GM12878 (cell line): Measurements from ENCODE around the gene OR2M2. TPM values are rescaled to one million over a fixed set of nuclear protein-coding genes. Genes with fewer than 3 reads are reported as not detected.

ENCODE experiments used
- ATAC-seq: fragments of 200-7000 bp; cut with Tn5 transposase; 3 replicates; pipeline ENCODE4 v1.9.1; 2020; ENCODE audit warnings: mild to moderate bottlenecking, moderate library complexity
- Bru-seq: library from RNA; stranded (reverse); fragments of 400-500 nt; gene quantifications from one replicate; lab custom pipeline; 2021; lab: Mats Ljungman, UMichigan
- BruChase-seq, 2 experiments: library from RNA; stranded (reverse); fragments of 400-500 nt; gene quantifications; one replicate each; lab custom pipeline; 2021; lab: Mats Ljungman, UMichigan
- BruUV-seq: library from RNA; stranded (reverse); fragments of 400-500 nt; replicated peaks from 2 replicates; lab custom pipeline; 2021; lab: Mats Ljungman, UMichigan
- CTCF ChIA-PET: fragments of 300-600 bp; sonication (Branson Sonifier 250); formaldehyde crosslinking; extraction: SDS; loops from one replicate; lab custom pipeline; 2021; ENCODE audit warnings: inconsistent platforms; lab: Yijun Ruan, JAX
- POLR2A ChIA-PET: fragments of 350-600 bp; formaldehyde crosslinking; extraction: SDS; loops from one replicate; lab custom pipeline; 2021; ENCODE audit warnings: inconsistent platforms; lab: Charles Lee
- RAD21 ChIA-PET: fragments of 300-600 bp; sonication (Branson Sonifier 250); formaldehyde crosslinking; loops from one replicate; lab custom pipeline; 2023; ENCODE audit warnings: antibody characterized with exemption; ENCODE audit not compliant: unreplicated experiment; lab: Charles Lee
- SMC1A ChIA-PET: fragments of 300-600 bp; sonication (Branson Sonifier 250); formaldehyde crosslinking; loops from one replicate; lab custom pipeline; 2023; ENCODE audit not compliant: unreplicated experiment, uncharacterized antibody; lab: Charles Lee
- DNase-seq: peaks from one replicate; pipeline ENCODE4 v3.0.0-alpha.2; 2011; ENCODE audit warnings: low read depth, low spot score
- FAIRE-seq: peaks from 3 replicates; lab custom pipeline; 2011; peaks lifted over from hg19 to GRCh38; lab: Jason Lieb, UNC
- H2AFZ ChIP-seq: 2 replicates; pipeline ENCODE4 v1.6.0; 2011; ENCODE audit warnings: low read depth, low read length, control low read depth; ENCODE audit not compliant: control insufficient read depth
- H3K27ac ChIP-seq: 2 replicates; pipeline ENCODE4 v1.5.1; 2011; ENCODE audit warnings: control low read depth; ENCODE audit not compliant: control insufficient read depth, insufficient read depth
- H3K27me3 ChIP-seq, 2 experiments: replicated peaks in 1 of 2; 2 replicates each; pipeline versions ENCODE4 v1.6.0 to v1.6.1; 2011; ENCODE audit warnings: low read length in 1 of 2; ENCODE audit not compliant: control insufficient read depth in 2 of 2, insufficient read depth in 2 of 2
- H3K36me3 ChIP-seq, 2 experiments: 2 replicates each; pipeline ENCODE4 v1.5.1; 2011; ENCODE audit warnings: low read length in 1 of 2; ENCODE audit not compliant: control insufficient read depth in 2 of 2, insufficient read depth in 2 of 2
- H3K4me1 ChIP-seq: 2 replicates; pipeline ENCODE4 v1.6.1; 2011; ENCODE audit warnings: mild to moderate bottlenecking, low read length, moderate library complexity, mixed read lengths; ENCODE audit not compliant: control insufficient read depth, insufficient read depth
- H3K4me2 ChIP-seq: 2 replicates; pipeline ENCODE4 v1.6.0; 2011; ENCODE audit warnings: control low read depth; ENCODE audit not compliant: control insufficient read depth, insufficient read depth
- H3K4me3 ChIP-seq: fragments of 200-600 bp; sonication (generic); 2 replicates; pipeline ENCODE4 v1.5.1; 2016
- H3K79me2 ChIP-seq: 2 replicates; pipeline ENCODE4 v1.6.0; 2011; ENCODE audit warnings: low read length; ENCODE audit not compliant: control insufficient read depth, insufficient read depth
- H3K9ac ChIP-seq: 2 replicates; pipeline ENCODE4 v1.8.0; 2011; ENCODE audit warnings: low read length, control low read depth, mixed read lengths; ENCODE audit not compliant: control insufficient read depth, insufficient read depth
- H3K9me3 ChIP-seq: replicated peaks from 3 replicates; pipeline ENCODE4 v1.5.1; 2011; ENCODE audit warnings: mild to moderate bottlenecking, low read length; ENCODE audit not compliant: control insufficient read depth, insufficient read depth
- H4K20me1 ChIP-seq: 2 replicates; pipeline ENCODE4 v1.6.0; 2011; ENCODE audit not compliant: control insufficient read depth, insufficient read depth
- CBFB ChIP-seq: IDR thresholded peaks from 2 replicates; pipeline ENCODE4 v1.6.1; 2016; ENCODE audit warnings: antibody characterized with exemption, low read depth
- CBX5 ChIP-seq: sonication (generic); IDR thresholded peaks from 2 replicates; pipeline ENCODE4 v1.6.1; 2016; ENCODE audit warnings: low read depth, moderate library complexity, mild to moderate bottlenecking, inconsistent platforms
- EP300 ChIP-seq, 2 experiments: fragments of 150-350 bp in 1 of 2; IDR thresholded peaks; 2 replicates each; pipeline ENCODE4 v1.6.1; 2011 to 2012; ENCODE audit warnings: low read depth in 2 of 2, low read length in 2 of 2, borderline replicate concordance in 1 of 2, improper control_type of control experiment in 1 of 2, inconsistent platforms in 1 of 2; ENCODE audit not compliant: control insufficient read depth in 1 of 2
- IRF4 ChIP-seq: IDR thresholded peaks from 2 replicates; pipeline ENCODE4 v1.6.1; 2011; ENCODE audit warnings: low read depth, low read length
- KLF5 ChIP-seq: fragments of 450-650 bp; IDR thresholded peaks from 2 replicates; pipeline ENCODE4 v1.6.1; 2014; ENCODE audit warnings: mild to moderate bottlenecking; ENCODE audit not compliant: partially characterized antibody
- MEF2A ChIP-seq: IDR thresholded peaks from 2 replicates; pipeline ENCODE4 v1.6.1; 2011; ENCODE audit warnings: low read depth, mild to moderate bottlenecking, low read length, moderate library complexity; ENCODE audit not compliant: insufficient read depth
- MYC ChIP-seq: IDR thresholded peaks from 2 replicates; pipeline ENCODE4 v1.6.1; 2011; ENCODE audit warnings: mild to moderate bottlenecking, low read length, moderate library complexity, inconsistent platforms; ENCODE audit not compliant: insufficient read depth, insufficient replicate concordance, insufficient read length, severe bottlenecking
- NBN ChIP-seq: fragments of 450-650 bp; IDR thresholded peaks from 2 replicates; pipeline ENCODE4 v1.6.1; 2016
- NFYA ChIP-seq: IDR thresholded peaks from 2 replicates; pipeline ENCODE4 v1.6.1; 2011; ENCODE audit warnings: low read depth, mild to moderate bottlenecking, low read length, improper control_type of control experiment, borderline replicate concordance
- POLR2AphosphoS5 ChIP-seq: IDR thresholded peaks from 2 replicates; pipeline ENCODE4 v1.6.1; 2011; ENCODE audit warnings: mild to moderate bottlenecking, low read length, inconsistent platforms
- RCOR1 ChIP-seq: conservative IDR thresholded peaks from 2 replicates; pipeline ENCODE4 v1.6.1; 2012; ENCODE audit warnings: low read depth, low read length, improper control_type of control experiment
- SKIL ChIP-seq: fragments of 450-650 bp; IDR thresholded peaks from 2 replicates; pipeline ENCODE4 v1.6.1; 2017; ENCODE audit warnings: mild to moderate bottlenecking, low read depth, inconsistent platforms; ENCODE audit not compliant: poor library complexity, severe bottlenecking
- SP1 ChIP-seq: IDR thresholded peaks from one replicate; pipeline ENCODE4 v1.6.1; 2011; ENCODE audit warnings: low read depth, low read length
- TCF3 ChIP-seq: IDR thresholded peaks from 2 replicates; pipeline ENCODE4 v1.6.1; 2012; ENCODE audit warnings: low read depth, mild to moderate bottlenecking, low read length, borderline replicate concordance; ENCODE audit not compliant: insufficient read depth
- USF2 ChIP-seq: IDR thresholded peaks from 2 replicates; pipeline ENCODE4 v1.6.1; 2011; ENCODE audit warnings: low read depth, low read length, improper control_type of control experiment, borderline replicate concordance
- ZNF217 ChIP-seq: fragments of 450-650 bp; IDR thresholded peaks from 2 replicates; pipeline ENCODE4 v1.6.1; 2017; ENCODE audit warnings: antibody characterized with exemption, mild to moderate bottlenecking
- ZNF24 ChIP-seq: fragments of 450-650 bp; IDR thresholded peaks from 2 replicates; pipeline ENCODE4 v1.6.1; 2017; ENCODE audit warnings: antibody characterized with exemption, mild to moderate bottlenecking
- in situ Hi-C: fragments of 300-500 bp; cut with MboI; formaldehyde crosslinking; loops from 9 replicates; pipeline ENCODE4 v1.14.3; 2018; ENCODE audit warnings: mixed read lengths
- intact Hi-C: fragments of 100-400 bp; cut with micrococcal nuclease; formaldehyde crosslinking; loops from one replicate; pipeline ENCODE4 v1.14.2; 2022; ENCODE audit not compliant: unreplicated experiment
- long read RNA-seq, 2 experiments: library from polyadenylated mRNA; unstranded; transcript quantifications; one replicate each; pipeline ENCODE4 v2.0.0, GENCODE V29; 2019 to 2020
- polyA minus RNA-seq, 3 experiments: library from RNA; depleted of rRNA, polyadenylated mRNA; stranded (reverse); fragments of >200 nt; gene quantifications; 2 replicates each; pipeline ENCODE4 v1.2.3, GENCODE V29; 2011
- polyA plus RNA-seq, 11 experiments: library from polyadenylated mRNA; depleted of rRNA in 4 of 11; unstranded in 6 of 11; stranded (reverse) in 5 of 11; fragments of >200 nt; fragmentation: Nextera tagmentation in 4 of 11; fragmentation: Illumina TruSeq in 1 of 11; extraction: Ambion mirVana in 4 of 11; extraction: Trizol in 1 of 11; gene quantifications; 1 replicate in 1 of 11; 2 replicates in 10 of 11; pipeline versions ENCODE4 v1.2.1 to v1.2.3, GENCODE V29; 2011 to 2016; ENCODE audit warnings: inconsistent platforms in 2 of 11, missing spikeins in 2 of 11, low read depth in 1 of 11
- total RNA-seq, 4 experiments: library from RNA; depleted of rRNA in 3 of 4; stranded (reverse); fragments of >200 nt in 3 of 4; fragmentation: Illumina TruSeq in 1 of 4; extraction: Trizol in 1 of 4; gene quantifications; 2 replicates each; pipeline versions ENCODE4 v1.2.1 to v1.2.3, GENCODE V29; 2013 to 2021
- TF ChIP-seq, protein P1 (sequence below): IDR thresholded peaks from 2 replicates; pipeline ENCODE4 v1.6.1; 2012; ENCODE audit warnings: low read depth, low read length, improper control_type of control experiment

OR2M2 gene
- not detected in 2 replicates for total RNA-seq (2013; cell fraction: nucleolus; rRNA removed)
- not detected in 2 replicates for total RNA-seq (2014; rRNA removed)
- not detected in 2 replicates for total RNA-seq (2014; rRNA removed; fragmentation: Illumina TruSeq; extraction: Trizol)
- total RNA-seq (2021): not detected in 2 replicates
- polyA plus RNA-seq (2011; ENCODE audit: low read depth): not detected
- not detected in 2 replicates for polyA plus RNA-seq (2011; rRNA removed)
- not detected in 2 replicates for polyA plus RNA-seq (2011; cell fraction: cytosol; rRNA removed)
- not detected in 2 replicates for polyA plus RNA-seq (2011; cell fraction: nucleus; rRNA removed)
- not detected in 2 replicates for polyA plus RNA-seq (2012)
- polyA plus RNA-seq (2014; fragmentation: Illumina TruSeq; extraction: Trizol): not detected in 2 replicates
- polyA plus RNA-seq (2014; fragmentation: Nextera tagmentation; extraction: Ambion mirVana): not detected
- polyA plus RNA-seq (2014; rRNA removed): not detected in 2 replicates
- not detected for polyA plus RNA-seq (2016; fragmentation: Nextera tagmentation; extraction: Ambion mirVana)
- polyA minus RNA-seq (2011; rRNA and poly(A)+ RNA removed): not detected in 2 replicates
- polyA minus RNA-seq (2011; cell fraction: cytosol; rRNA and poly(A)+ RNA removed): not detected in 2 replicates
- polyA minus RNA-seq (2011; cell fraction: nucleus; rRNA and poly(A)+ RNA removed): not detected in 2 replicates
- Bru-seq, nascent RNA: not detected
- BruChase-seq, experiment 1, labeled RNA remaining after a 6-hour chase: not detected
- not detected for BruChase-seq, experiment 2, labeled RNA remaining after a 2-hour chase
- long read RNA-seq, experiment 1: 0 reads
- long read RNA-seq, experiment 2: 0 reads

- no peak within 1 kb of the TSS for H3K27ac ChIP-seq
- ChIA-PET POLR2A (no interaction called here), RAD21 (no interaction called here), SMC1A (no interaction called here), CTCF (no interaction called here)
- BruUV-seq: no TSS peak
- intact Hi-C loops: no loop called here
- DNase-seq (no peak), ATAC-seq (no peak), FAIRE-seq (no peak)
- no peaks in the 10 kb centered on the region for H3K36me3 ChIP-seq
- H3K4me2 ChIP-seq: no peak within 1 kb of the TSS
- no peaks in the 10 kb centered on the region for H3K9me3 ChIP-seq
- TF ChIP-seq NFYA (no peak), TCF3 (no peak), EP300 (IDR thresholded peaks at IDR 0.05; ENCODE audit: borderline replicate concordance in 1 of 2, control insufficient read depth in 1 of 2, low read depth in 2 of 2, low read length in 2 of 2) (no peak), IRF4 (no peak), CBX5 (no peak), SKIL (no peak), USF2 (no peak), POLR2AphosphoS5 (no peak), ZNF217 (no peak), SP1 (no peak), RCOR1 (no peak), KLF5 (no peak), ZNF24 (no peak), MEF2A (no peak), CBFB (no peak), NBN (no peak), MYC (no peak)
- TF ChIP-seq, protein P1, sequence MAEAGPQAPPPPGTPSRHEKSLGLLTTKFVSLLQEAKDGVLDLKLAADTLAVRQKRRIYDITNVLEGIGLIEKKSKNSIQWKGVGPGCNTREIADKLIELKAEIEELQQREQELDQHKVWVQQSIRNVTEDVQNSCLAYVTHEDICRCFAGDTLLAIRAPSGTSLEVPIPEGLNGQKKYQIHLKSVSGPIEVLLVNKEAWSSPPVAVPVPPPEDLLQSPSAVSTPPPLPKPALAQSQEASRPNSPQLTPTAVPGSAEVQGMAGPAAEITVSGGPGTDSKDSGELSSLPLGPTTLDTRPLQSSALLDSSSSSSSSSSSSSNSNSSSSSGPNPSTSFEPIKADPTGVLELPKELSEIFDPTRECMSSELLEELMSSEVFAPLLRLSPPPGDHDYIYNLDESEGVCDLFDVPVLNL: no peak
- no peaks in the 10 kb centered on the region for H4K20me1 ChIP-seq
- in situ Hi-C loops: no loop called here
- no peak within 1 kb of the TSS for H2AFZ ChIP-seq
- H3K4me3 ChIP-seq: no peak within 1 kb of the TSS
- H3K9ac ChIP-seq: no peak within 1 kb of the TSS
- no peaks in the 10 kb centered on the region for H3K27me3 ChIP-seq
- no peaks in the 10 kb centered on the region for H3K4me1 ChIP-seq
- no peaks in the 10 kb centered on the region for H3K79me2 ChIP-seq
Measured at GRCh38 chr1:248174521-248174920, at the start of gene OR2M2. OR2M2 (plus strand) TSS chr1:248174821; CDS start chr1:248179986, 5,165 bp downstream.
